GM12801 (cell line): Measurements from ENCODE around the gene ACRV1.

Experiments
- CTCF ChIP-seq: IDR thresholded peaks from one replicate; pipeline ENCODE4 v1.5.1; 2011; ENCODE audit warnings: control low read depth; ENCODE audit not compliant: insufficient read length; ENCODE audit errors: extremely low read depth

ACRV1 gene

GRCh38 chr11:125680747-125681146 is at the start of gene ACRV1:
Gene ACRV1 (minus strand): TSS chr11:125680847. CDS start chr11:125680780, 67 bp downstream.
- TF ChIP-seq CTCF = no peak

GRCh38 chr11:125728969-125729368 is 48.3 kb upstream of the ACRV1 start:
- no peak for TF ChIP-seq CTCF

GRCh38 chr11:125724125-125724524 is 43.5 kb upstream of the ACRV1 start:
- TF ChIP-seq CTCF = no peak

GRCh38 chr11:125720781-125721180 is 40.1 kb upstream of the ACRV1 start:
- TF ChIP-seq CTCF = no peak

- TF ChIP-seq CTCF = no peak
These were observed 21.4 kb upstream of the ACRV1 start for GRCh38 chr11:125701858-125702621.

- no peak for TF ChIP-seq CTCF
These were observed 20.5 kb upstream of the ACRV1 start for GRCh38 chr11:125701018-125701610.

GRCh38 chr11:125694951-125695350 is 14.3 kb upstream of the ACRV1 start:
- no peak for TF ChIP-seq CTCF
